ENCODE results near the gene NRXN3.

NRXN3 gene

DNA sequence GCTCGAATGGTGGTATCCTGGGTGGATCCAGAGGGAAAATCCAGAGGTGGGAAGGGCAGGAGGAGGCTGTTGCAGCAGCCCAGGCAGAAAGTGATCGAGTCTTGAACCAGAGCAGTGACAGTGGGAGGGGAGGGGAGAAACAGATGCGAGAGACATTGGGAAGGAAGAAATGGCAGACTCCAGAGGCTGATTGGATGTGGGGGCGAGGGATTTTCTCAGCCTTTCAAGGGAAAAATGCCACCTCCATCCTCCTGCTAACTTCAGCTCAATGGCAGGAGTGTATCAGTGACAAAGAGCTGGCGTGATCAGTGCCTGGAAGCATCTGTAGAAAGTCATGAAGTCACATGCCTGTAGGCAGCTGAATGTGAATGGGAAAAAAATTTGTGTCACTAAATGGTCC is 38.6 kb upstream of the NRXN3 start:
- H3K4me3 ChIP-seq (ENCODE audit: low read depth, low read length) = no peak overlapping the region
- TF ChIP-seq, protein P1, sequence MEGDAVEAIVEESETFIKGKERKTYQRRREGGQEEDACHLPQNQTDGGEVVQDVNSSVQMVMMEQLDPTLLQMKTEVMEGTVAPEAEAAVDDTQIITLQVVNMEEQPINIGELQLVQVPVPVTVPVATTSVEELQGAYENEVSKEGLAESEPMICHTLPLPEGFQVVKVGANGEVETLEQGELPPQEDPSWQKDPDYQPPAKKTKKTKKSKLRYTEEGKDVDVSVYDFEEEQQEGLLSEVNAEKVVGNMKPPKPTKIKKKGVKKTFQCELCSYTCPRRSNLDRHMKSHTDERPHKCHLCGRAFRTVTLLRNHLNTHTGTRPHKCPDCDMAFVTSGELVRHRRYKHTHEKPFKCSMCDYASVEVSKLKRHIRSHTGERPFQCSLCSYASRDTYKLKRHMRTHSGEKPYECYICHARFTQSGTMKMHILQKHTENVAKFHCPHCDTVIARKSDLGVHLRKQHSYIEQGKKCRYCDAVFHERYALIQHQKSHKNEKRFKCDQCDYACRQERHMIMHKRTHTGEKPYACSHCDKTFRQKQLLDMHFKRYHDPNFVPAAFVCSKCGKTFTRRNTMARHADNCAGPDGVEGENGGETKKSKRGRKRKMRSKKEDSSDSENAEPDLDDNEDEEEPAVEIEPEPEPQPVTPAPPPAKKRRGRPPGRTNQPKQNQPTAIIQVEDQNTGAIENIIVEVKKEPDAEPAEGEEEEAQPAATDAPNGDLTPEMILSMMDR (IDR thresholded peaks at IDR 0.05; ENCODE audit: borderline replicate concordance, insufficient read depth, low read depth, low read length) = no peak

DNA sequence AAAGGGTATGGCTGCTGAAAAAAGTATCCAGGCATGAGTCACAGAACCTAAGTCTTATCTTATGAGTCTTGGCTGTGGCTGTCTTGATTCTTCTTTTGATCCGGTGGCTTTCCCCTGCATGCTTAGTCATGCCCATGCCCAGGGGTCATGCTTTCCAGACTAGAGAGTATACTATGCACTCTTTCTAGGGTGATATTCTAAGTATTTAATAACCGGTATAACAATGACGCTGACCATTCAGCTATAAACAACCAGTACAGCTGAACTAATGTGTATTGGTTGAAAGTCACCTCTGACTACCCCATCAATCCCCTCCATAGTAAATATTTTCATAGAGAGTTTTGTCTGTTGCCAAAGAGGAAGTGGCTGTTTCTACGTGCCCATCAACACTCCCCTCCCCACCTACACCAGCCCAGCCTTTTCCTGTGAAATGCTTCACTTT is 34.7 kb upstream of the NRXN3 start:
- TF ChIP-seq, protein P1 (IDR thresholded peaks at IDR 0.05; ENCODE audit: borderline replicate concordance, insufficient read depth, low read depth, low read length) = no peak
- H3K4me3 ChIP-seq (ENCODE audit: low read depth, low read length) = no peak overlapping the region

DNA sequence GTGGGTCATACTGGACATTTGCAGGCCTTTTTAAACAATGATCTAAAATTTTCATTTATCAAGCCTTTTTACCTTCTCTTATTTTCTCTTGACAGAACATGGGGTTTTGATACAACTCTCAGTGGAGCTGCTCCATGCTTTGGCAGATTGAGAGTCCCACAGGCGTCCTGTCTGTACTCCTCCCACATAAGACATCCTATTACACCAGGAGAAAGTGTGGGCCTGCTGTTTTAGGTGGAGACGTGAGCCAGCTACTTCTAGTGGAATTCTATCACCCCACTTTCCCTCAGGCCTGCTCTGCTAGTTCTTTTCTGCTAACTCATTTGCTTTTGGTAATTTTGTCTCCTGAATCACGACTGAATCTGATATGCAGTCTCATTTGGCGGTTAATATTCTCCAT is 33.5 kb upstream of the NRXN3 start:
- H3K4me3 ChIP-seq (ENCODE audit: low read depth, low read length) = no peak overlapping the region
- TF ChIP-seq, protein P1 (IDR thresholded peaks at IDR 0.05; ENCODE audit: borderline replicate concordance, insufficient read depth, low read depth, low read length) = no peak

DNA sequence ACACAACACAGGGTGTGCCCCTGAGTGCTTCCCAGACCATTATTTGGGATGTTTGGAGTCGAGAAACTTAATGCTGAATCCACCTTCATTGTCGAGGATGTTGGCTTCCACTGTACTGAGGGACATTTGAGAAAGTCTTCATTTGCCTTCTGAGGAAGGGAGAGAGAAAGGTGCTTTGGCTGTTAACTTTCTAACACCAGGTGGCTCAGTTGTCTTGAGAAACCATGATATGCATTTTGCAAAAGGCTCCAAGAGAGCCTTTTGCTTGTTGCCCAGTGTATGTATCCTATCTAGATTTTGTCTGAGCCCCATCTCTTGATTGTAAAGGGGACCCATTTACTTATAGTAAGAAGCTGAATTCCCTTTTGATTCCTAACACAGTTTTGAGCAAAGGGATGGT is 28.6 kb upstream of the NRXN3 start:
- TF ChIP-seq, protein P1 (IDR thresholded peaks at IDR 0.05; ENCODE audit: borderline replicate concordance, insufficient read depth, low read depth, low read length) = no peak
- no peak overlapping the region for H3K4me3 ChIP-seq (ENCODE audit: low read depth, low read length)

DNA sequence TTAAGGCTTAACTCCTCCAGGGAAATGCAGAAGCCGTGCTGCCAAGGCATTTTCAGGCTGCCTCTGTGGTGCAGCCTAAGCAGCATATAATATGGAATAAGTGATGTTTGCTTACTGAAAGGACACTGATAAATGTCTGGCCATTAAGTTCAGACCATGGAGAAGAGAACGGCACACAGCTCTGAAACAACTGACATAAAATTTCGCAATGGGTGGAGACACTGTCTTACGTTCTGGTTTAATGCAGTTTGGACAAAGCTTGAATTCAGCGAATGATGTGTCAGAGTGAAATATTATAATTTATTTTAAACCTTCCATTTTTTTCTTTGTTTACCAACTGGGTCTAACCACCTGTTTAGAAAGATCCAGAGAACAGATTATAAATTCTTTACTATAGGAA is 27.2 kb upstream of the NRXN3 start:
- H3K4me3 ChIP-seq (ENCODE audit: low read depth, low read length) = no peak overlapping the region
- TF ChIP-seq, protein P1 (IDR thresholded peaks at IDR 0.05; ENCODE audit: borderline replicate concordance, insufficient read depth, low read depth, low read length) = no peak

DNA sequence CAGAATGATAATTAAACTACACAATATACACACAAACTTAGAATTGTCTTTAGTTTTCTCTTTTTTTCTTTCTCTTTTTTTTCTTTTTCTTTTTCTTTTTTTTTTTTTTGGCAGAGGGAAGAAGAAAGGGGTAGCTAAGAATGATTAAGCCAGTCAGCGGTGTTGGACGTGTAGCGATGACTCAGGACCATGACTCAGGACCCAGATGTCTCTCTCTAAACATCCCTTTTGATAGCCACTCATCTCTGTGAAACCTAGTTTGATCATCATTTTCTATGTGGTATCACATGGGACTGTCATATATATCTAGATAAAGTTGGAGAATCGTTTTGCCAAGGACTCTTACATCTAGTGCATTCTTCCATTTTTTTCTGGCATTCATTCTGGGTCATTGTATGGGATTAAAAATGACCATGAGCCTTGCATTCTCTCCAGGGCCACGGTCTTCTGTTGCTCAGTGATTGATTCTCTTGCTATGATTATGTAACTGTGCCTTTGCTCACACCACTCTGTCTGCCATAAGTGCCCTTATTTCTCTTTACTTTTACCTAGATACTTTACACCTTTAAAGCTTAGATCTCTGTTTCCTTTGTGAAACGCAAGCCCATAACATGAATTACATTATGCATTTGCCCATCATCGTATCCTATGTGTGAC is 26.6 kb upstream of the NRXN3 start:
- no peak overlapping the region for H3K4me3 ChIP-seq (ENCODE audit: low read depth, low read length)
- TF ChIP-seq, protein P1 (IDR thresholded peaks at IDR 0.05; ENCODE audit: borderline replicate concordance, insufficient read depth, low read depth, low read length) = no peak
